SK-N-SH treated with all-trans-retinoic acid at 6 μM for 48 hours (cell line): ENCODE measurements around the gene TPRN.

Experiments
- CREB5 ChIP-seq: fragments of 250-450 bp; sonication (Bioruptor Pico); IDR thresholded peaks from 2 replicates; pipeline ENCODE4 v1.5.1; 2020; ENCODE audit warnings: low read depth, mild to moderate bottlenecking, moderate library complexity
- ZFP3 ChIP-seq: fragments of 250-450 bp; sonication (Bioruptor Pico); IDR thresholded peaks from 2 replicates; pipeline ENCODE4 v1.5.0; 2020; ENCODE audit warnings: mild to moderate bottlenecking, moderate library complexity

- TF ChIP-seq CREB5 (CRISPR knock-in tag): no peak
- TF ChIP-seq ZFP3 (CRISPR knock-in tag): no peak
Measured at GRCh38 chr9:137149363-137149762, 51.2 kb downstream of the TPRN start.
